ENCODE results near the gene FOXR1.

GRCh38 chr11:118931571-118931970, 40.0 kb upstream of the FOXR1 start:
- TF ChIP-seq CTCF (IDR thresholded peaks at IDR 0.05; ENCODE audit: low read depth, low read length, poor library complexity, severe bottlenecking) (no peak), EZH2phosphoT487 (IDR thresholded peaks at IDR 0.05; ENCODE audit: borderline replicate concordance, low read length) (no peak)
